ENCODE measurements around the gene C11orf68. TPM values are rescaled to one million over a fixed set of nuclear protein-coding genes. Genes with fewer than 3 reads are reported as not detected.

Gene C11orf68
- total and polyA plus RNA-seq, 2 experiments from 2014 or later: 16.8 to 23.2 TPM

GRCh38 chr11:65946655-65947054 is 27.8 kb upstream of the C11orf68 start (continued):
- TF ChIP-seq EZH2phosphoT487 (IDR thresholded peaks at IDR 0.05; ENCODE audit: unreplicated experiment) (no peak), ZNF462 (CRISPR knock-in tag; IDR thresholded peaks at IDR 0.05) (no peak), EZH2 (IDR thresholded peaks at IDR 0.05; ENCODE audit: low read depth, unreplicated experiment) (no peak)

GRCh38 chr11:65945941-65946558 is 27.2 kb upstream of the C11orf68 start:
- Histone ChIP-seq H3K4me2 (peak overlapping the region; percentile 76), H3K36me3 (ENCODE audit: insufficient read depth) (no peaks in the 10 kb centered on the region), H3F3A (replicated peaks; ENCODE audit: low read depth) (peaks cover 8% of the 10 kb centered on the region; the same call in 1 of the 2 replicates), H3K27ac (ENCODE audit: low read depth) (peak overlapping the region; percentile 78), H4K20me1 (replicated peaks; ENCODE audit: insufficient read depth) (no peaks in the 10 kb centered on the region), H3K27me3 (ENCODE audit: insufficient read depth) (no peaks in the 10 kb centered on the region), H3K79me2 (replicated peaks; ENCODE audit: insufficient read depth) (no peaks in the 10 kb centered on the region), H3K4me1 (ENCODE audit: insufficient read depth) (peaks cover 20% of the 10 kb centered on the region), H3K4me3 (peak overlapping the region; percentile 47), H3K9me2 (ENCODE audit: insufficient read depth) (no peaks in the 10 kb centered on the region), H2AFZ (peak overlapping the region; percentile 70)
- Mint-ChIP-seq H3K36me3 (ENCODE audit: low read depth) (peaks cover 2% of the 10 kb centered on the region; the same call in 1 of the 3 replicates), H3K27ac (peak overlapping the region; percentile 89), H3K4me1 (peaks cover 34% of the 10 kb centered on the region), H3K9me3 (no peaks in the 10 kb centered on the region), H3K27me3 (ENCODE audit: insufficient read depth, low read depth, poor library complexity) (peaks cover 9% of the 10 kb centered on the region), H3K4me3 (peak overlapping the region; percentile 65)
- 0 out of 2 replicates have a peak, but pooled peaks have one; percentile 20 for TF ChIP-seq NANOG (IDR thresholded peaks at IDR 0.05; ENCODE audit: borderline replicate concordance)
- no peak for TF ChIP-seq EZH2 (IDR thresholded peaks at IDR 0.05; ENCODE audit: low read depth, unreplicated experiment)
- ATAC-seq (peak; percentile 64), DNase-seq (ENCODE audit: low spot score) (peak; percentile 83)
